Thyroid gland (tissue), 4 donors: ENCODE data around the gene ATP10B. TPM values are rescaled to one million over a fixed set of nuclear protein-coding genes. Genes with fewer than 3 reads are reported as not detected.

ENCODE experiments used
- DNase-seq, 2 donors: peaks; one replicate each; pipeline ENCODE4 v3.0.0-alpha.2; 2019
- H3K27ac ChIP-seq, 3 donors: fragments of 200-600 bp; sonication (generic); 1 replicate in 2 of 3; 2 replicates in 1 of 3; pipeline ENCODE4 v1.5.1; 2016 to 2019; ENCODE audit warnings: mild to moderate bottlenecking in 1 of 3, moderate library complexity in 1 of 3
- H3K27me3 ChIP-seq: fragments of 200-600 bp; sonication (generic); one replicate; pipeline ENCODE4 v1.5.1; 2019
- H3K36me3 ChIP-seq, 2 donors: fragments of 200-600 bp; sonication (generic); one replicate each; pipeline ENCODE4 v1.5.1; 2016 to 2019
- H3K4me1 ChIP-seq, 2 donors: fragments of 200-600 bp; sonication (generic); one replicate each; pipeline ENCODE4 v1.5.1; 2017 to 2019
- H3K4me3 ChIP-seq, 3 donors: fragments of 200-600 bp; sonication (generic); replicated peaks in 1 of 3; 1 replicate in 2 of 3; 2 replicates in 1 of 3; pipeline ENCODE4 v1.5.1; 2016; ENCODE audit warnings: mild to moderate bottlenecking in 1 of 3
- H3K9me3 ChIP-seq: fragments of 200-600 bp; sonication (generic); one replicate; pipeline ENCODE4 v1.5.1; 2017
- CTCF ChIP-seq, 6 experiments: fragments of 200-600 bp in 3 of 6; fragments of 450-650 bp in 3 of 6; sonication (generic) in 3 of 6; IDR thresholded peaks; one replicate each; pipeline ENCODE4 v1.5.1; 2016 to 2019; ENCODE audit warnings: antibody characterized with exemption in 6 of 6, mild to moderate bottlenecking in 2 of 6, inconsistent platforms in 1 of 6, moderate library complexity in 1 of 6
- POLR2A ChIP-seq, 2 donors: fragments of 450-650 bp; IDR thresholded peaks; one replicate each; pipeline ENCODE4 v1.6.1; 2017; ENCODE audit warnings: antibody characterized with exemption in 2 of 2, mild to moderate bottlenecking in 2 of 2, moderate library complexity in 1 of 2
- WGBS, 2 donors: methylation state at CpG; one replicate each; pipeline ENCODE4 v1.1.5; 2017; 5-methylcytosine and 5-hydroxymethylcytosine counted together
- intact Hi-C: fragments of 100-400 bp; cut with DNase I; formaldehyde crosslinking; loops from one replicate; pipeline ENCODE4 v1.15.1; 2023
- total RNA-seq, 4 donors: library from RNA; depleted of rRNA; stranded (reverse); fragments of >200 nt; gene quantifications; one replicate each; pipeline ENCODE4 v1.2.3, GENCODE V29; 2016

Gene ATP10B
- total RNA-seq, 4 donors from 2014 or later: 0.13 to 0.42 (median 0.15) TPM; not detected in 1

DNA sequence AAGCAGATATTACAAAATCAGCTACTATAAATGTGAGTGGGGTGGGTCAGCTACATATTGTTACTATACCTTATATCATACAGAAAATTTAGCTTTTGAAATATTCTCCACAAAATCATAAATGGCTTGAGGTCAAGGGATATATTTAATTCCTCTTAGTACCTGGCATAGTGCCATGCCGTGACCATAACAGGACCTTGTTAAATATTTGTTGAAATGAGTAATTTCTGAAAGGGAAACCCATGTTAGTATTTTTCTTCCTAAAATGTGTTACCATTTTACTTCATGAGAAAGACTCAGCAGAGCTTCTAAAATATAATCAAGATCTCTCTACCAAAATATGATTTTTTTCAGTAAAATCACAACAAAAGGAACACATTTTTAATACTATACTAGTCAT is 14.8 kb downstream of the ATP10B start:
- 0% methylated on average over 1 of the region's 1 CpG for WGBS, 2 donors
- intact Hi-C loops: no loop called here
- TF ChIP-seq CTCF (IDR thresholded peaks at IDR 0.05) (no peak), POLR2A (IDR thresholded peaks at IDR 0.05) (no peak)
- Histone ChIP-seq H3K36me3 (no peaks in the 10 kb centered on the region), H3K4me1 (no peaks in the 10 kb centered on the region), H3K27ac (no peak overlapping the region), H3K27me3 (no peaks in the 10 kb centered on the region), H3K4me3 (no peak overlapping the region), H3K9me3 (no peaks in the 10 kb centered on the region)
- no peak for DNase-seq

- no peak for TF ChIP-seq CTCF (IDR thresholded peaks at IDR 0.05)
Measured at GRCh38 chr5:160835818-160836528, 16.0 kb downstream of the ATP10B start.

DNA sequence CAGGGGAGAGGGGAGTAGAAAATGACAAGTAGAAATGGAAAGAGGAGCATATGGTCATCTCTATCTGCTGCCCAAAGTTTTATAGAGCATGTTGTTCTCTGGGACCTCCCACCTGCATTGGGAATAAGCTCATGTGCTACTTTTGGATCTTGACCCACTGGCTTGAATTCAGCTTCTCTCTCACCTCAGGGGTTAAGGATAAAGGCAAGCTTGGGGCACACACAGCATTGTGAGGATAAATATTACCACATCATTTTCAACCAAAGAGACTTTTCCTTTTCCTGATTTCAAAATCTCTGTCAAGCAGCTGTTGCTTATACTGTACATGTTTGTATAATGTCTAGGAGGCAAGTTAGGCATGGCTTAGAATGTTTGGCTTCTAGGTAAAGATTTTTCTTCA is 16.6 kb downstream of the ATP10B start:
- no peak overlapping the region for H3K27ac ChIP-seq
- no peaks in the 10 kb centered on the region for H3K4me1 ChIP-seq
- no peaks in the 10 kb centered on the region for H3K9me3 ChIP-seq
- intact Hi-C loops: no loop called here
- no peaks in the 10 kb centered on the region for H3K36me3 ChIP-seq
- TF ChIP-seq CTCF (IDR thresholded peaks at IDR 0.05) (no peak), POLR2A (IDR thresholded peaks at IDR 0.05) (no peak)
- no peaks in the 10 kb centered on the region for H3K27me3 ChIP-seq
- H3K4me3 ChIP-seq: no peak overlapping the region
- no peak for DNase-seq

More at GRCh38 chr5:160835818-160836528, 16.0 kb downstream of the ATP10B start:
- Histone ChIP-seq H3K4me1 (no peaks in the 10 kb centered on the region), H3K9me3 (no peaks in the 10 kb centered on the region), H3K36me3 (no peaks in the 10 kb centered on the region), H3K27me3 (no peaks in the 10 kb centered on the region), H3K4me3 (no peak overlapping the region), H3K27ac (no peak overlapping the region)
- no peak for DNase-seq
- intact Hi-C loops: no loop called here
- WGBS, 2 donors: 75 to 92% methylated on average over 2 of the region's 2 CpGs

DNA sequence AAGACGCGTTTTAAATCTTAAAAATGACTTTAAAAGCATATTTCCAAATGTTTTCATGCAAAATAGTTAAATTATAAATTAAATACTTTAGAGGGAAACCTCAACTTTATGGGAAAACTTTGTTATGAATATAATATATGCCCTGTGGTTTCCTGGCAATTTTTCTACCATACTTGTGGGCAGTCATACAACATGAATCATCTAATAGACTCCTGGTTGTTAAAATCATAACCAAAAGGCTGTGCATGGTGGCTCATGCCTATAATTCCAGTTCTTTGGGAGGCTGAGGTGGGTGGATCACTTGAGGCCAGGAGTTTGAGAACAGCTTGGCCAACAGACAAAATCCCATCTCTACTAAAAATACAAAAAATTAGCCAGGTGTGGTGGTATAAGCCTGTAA is 18.2 kb downstream of the ATP10B start:
- 93 to 97% methylated on average over 2 of the region's 2 CpGs for WGBS, 2 donors
- intact Hi-C loops: no loop called here
- H3K9me3 ChIP-seq: no peaks in the 10 kb centered on the region
- no peaks in the 10 kb centered on the region for H3K27me3 ChIP-seq
- H3K36me3 ChIP-seq: no peaks in the 10 kb centered on the region
- no peaks in the 10 kb centered on the region for H3K4me1 ChIP-seq
- no peak overlapping the region for H3K4me3 ChIP-seq
- no peak for DNase-seq
- no peak overlapping the region for H3K27ac ChIP-seq
- TF ChIP-seq CTCF (IDR thresholded peaks at IDR 0.05) (no peak), POLR2A (IDR thresholded peaks at IDR 0.05) (no peak)

DNA sequence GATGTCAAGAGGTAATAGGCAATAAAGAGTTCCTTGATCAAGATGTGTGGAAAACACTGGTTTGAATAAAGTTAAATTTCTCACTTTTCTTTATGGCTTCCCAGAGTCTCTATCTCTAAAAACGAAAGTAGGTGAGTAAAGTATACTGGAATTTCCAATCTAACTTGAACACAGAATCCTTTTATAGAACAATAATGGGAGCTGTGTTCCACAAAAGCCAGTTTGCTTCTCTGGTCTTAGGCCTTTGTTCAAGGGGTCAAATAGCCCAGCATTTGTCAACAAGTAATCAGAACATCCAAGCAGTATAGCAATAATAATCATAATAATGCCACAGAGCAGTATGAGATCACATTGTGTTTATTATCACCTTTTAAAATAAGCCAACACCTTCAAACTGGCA is 20.2 kb downstream of the ATP10B start:
- intact Hi-C loops: no loop called here
- WGBS, 2 donors: 69 to 74% methylated on average over 1 of the region's 1 CpG
- H3K9me3 ChIP-seq: no peaks in the 10 kb centered on the region
- no peak for TF ChIP-seq CTCF (IDR thresholded peaks at IDR 0.05)
- no peak for TF ChIP-seq POLR2A (IDR thresholded peaks at IDR 0.05)
- no peak overlapping the region for H3K27ac ChIP-seq
- H3K4me1 ChIP-seq: no peaks in the 10 kb centered on the region
- no peaks in the 10 kb centered on the region for H3K36me3 ChIP-seq
- no peak overlapping the region for H3K4me3 ChIP-seq
- no peak for DNase-seq
- H3K27me3 ChIP-seq: no peaks in the 10 kb centered on the region
